HG03439 (cell line): ENCODE measurements around the gene MAPK1.
"Not testable (repeated sequence)": the region's sequence is repeated elsewhere in the genome, so short reads cannot be mapped to it uniquely, and the experiment has no call there.

ENCODE experiments used
- ATAC-seq: cut with Tn5 transposase; IDR thresholded peaks from one replicate; pipeline ENCODE4 v1.9.1; 2021; ENCODE audit warnings: mild to moderate bottlenecking, moderate library complexity; ENCODE audit not compliant: unreplicated experiment

The MAPK1 gene

GRCh38 chr22:21759646-21760376, 107.6 kb downstream of the MAPK1 start:
- no peak for ATAC-seq

GRCh38 chr22:21759093-21759492, 108.4 kb downstream of the MAPK1 start:
- ATAC-seq, result no peak

DNA sequence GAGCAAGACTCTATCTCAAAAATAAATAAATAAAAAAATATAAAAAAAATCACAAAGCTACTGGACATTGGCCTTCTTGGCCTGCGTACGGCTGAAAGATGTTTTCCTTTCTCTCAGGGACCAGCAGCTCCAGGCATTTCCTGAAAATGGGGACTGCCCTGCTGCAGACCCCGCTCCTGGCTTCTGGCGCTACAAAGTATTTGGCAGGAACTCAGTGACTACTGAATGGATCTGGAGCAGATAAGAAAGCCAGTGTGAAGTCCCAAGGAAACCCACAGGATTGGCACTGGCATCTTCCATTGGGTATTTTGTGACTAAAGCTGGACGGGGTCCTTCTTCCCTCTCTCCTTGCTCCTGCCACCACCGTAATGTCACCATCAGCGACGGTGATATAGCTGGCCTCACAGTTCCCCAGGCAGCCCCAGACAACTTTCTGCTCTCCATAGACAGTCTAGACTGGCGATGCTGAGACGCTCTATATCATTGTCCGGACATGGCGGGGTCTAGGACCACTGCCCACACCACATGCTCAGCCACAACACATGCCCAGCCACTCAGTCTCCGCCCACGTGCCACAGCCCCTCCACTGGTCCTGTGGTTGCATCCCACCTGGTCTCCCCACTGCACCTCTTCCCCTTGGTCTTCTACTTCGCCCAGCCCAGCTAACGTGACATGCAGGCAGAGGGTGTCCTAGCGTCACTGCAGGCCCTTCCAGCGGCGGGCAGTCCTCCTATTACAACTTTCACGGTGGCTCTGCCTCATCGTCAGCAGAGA, 109.2 kb downstream of the MAPK1 start:
- ATAC-seq, result no peak

GRCh38 chr22:21755851-21756284, 111.6 kb downstream of the MAPK1 start:
- ATAC-seq, result no peak

DNA sequence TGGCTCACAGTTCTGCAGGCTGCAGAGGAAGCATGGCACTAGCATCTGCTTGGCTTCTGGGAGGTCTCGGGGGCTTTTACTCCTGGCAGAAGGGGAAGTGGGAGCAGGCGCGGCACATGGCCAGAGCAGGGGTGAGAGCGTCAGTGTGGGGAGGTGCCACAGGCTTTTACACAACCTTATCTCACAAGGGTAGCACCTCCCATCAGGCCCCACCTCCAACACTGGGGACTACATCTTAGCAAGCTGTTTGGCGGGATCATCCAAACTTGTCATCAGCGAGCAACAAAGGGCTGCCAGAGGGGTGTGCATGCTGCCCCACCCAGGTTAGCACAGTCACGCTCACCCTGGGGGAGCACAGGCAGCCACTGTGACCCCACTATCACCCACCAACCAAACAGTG, 112.9 kb downstream of the MAPK1 start:
- no peak for ATAC-seq

- no peak for ATAC-seq
Measured at GRCh38 chr22:21753374-21754111, 113.9 kb downstream of the MAPK1 start.

- ATAC-seq, result no peak
Measured at GRCh38 chr22:21752276-21752675, 115.2 kb downstream of the MAPK1 start.

GRCh38 chr22:21745948-21746347, 121.5 kb downstream of the MAPK1 start:
- ATAC-seq, result no peak

GRCh38 chr22:21744917-21745316, 122.5 kb downstream of the MAPK1 start:
- not testable (repeated sequence) for ATAC-seq

DNA sequence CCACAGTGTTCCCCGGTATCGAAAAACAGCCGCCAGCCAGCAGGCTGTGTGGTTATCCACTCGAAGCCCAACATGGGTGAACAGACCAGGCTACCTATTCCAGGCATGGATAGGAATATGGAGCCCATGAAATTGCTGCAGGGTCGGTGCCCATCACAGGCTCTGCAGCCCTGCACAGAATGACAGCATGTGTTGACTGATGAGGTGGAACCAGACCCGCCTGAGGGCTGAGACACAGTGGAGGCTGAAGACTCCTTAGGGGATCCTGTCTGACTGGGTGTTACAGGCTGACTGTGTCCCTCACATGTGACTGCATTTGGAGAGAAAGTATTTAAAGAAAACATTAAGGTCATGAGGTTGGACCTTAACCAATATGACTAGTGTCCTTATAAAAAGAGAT, 125.7 kb downstream of the MAPK1 start:
- no peak for ATAC-seq

- ATAC-seq, result no peak
Measured at GRCh38 chr22:21741059-21741458, 126.4 kb downstream of the MAPK1 start.

GRCh38 chr22:21739828-21740377, 127.5 kb downstream of the MAPK1 start:
- ATAC-seq, result no peak

DNA sequence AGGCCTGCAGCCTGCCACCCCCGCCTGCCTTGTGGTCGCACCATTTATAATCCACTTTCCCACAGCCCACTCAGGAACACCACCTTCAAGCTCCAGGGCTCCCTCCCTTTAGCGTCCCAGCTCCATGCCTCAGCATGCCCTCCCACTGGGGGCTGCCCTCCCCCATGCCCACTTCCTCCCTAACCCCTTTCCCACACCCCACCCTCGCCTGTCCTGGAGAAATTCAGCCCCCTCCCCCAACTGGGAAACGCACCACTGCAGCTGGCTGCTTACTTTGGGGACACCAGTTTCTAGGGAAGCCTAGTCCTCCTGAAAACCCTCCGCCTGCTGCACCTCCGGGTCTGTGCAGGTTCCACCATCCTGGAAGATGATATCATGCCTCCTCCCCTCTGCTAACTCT, 128.5 kb downstream of the MAPK1 start:
- ATAC-seq, result no peak

GRCh38 chr22:21738081-21738480, 129.4 kb downstream of the MAPK1 start:
- ATAC-seq, result no peak

DNA sequence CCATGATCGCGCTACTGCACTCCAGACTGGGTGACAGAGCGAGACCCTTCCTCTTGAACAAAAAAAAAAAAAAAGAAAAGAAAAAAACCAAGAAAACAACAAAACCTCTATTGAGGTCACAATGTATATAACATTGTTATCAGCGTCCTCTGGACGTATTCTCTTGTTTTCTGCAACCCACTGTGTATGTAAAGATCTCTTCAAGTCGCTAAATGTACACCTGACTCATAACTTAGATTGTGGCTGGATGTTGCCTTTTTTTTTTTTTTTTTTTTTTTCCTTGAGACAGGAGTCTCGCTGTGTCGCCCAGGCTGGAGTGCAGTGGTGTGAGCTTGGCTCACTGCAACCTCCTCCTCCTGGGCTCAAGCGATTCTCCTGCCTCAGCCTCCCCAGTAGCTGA, 130.5 kb downstream of the MAPK1 start:
- no peak for ATAC-seq

DNA sequence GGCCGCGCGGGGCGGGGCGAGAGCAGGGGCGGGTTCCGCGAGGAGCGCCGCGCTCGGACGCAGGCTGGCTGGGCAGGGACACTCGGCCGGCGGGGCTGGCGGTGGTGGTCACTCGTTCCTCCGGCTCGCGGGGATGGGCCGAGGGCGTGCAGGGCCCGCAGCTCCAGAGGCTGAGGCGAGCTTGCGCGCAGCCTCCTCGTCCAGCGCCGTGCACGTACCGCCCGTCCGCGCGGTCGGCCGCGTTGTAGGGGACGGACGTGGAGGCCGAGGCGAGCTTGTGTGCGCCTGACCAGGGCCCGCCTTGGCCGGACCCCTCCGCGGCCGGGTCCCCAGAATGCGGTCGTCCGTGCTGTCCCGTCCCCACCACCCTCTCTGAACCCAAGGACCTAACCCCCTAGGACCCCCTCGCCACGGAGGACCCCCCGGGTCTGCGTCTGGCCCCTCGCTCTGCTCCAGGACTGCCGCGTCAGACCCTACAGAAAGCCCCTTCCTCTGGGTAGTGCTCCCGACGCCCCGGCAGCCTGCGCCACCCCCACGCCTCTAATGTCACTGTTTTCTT, 131.3 kb downstream of the MAPK1 start:
- ATAC-seq, result no peak

- peak; percentile 67 for ATAC-seq
Measured at GRCh38 chr22:21735200-21736083, 132.0 kb downstream of the MAPK1 start, which contains the start of gene YPEL1. Gene YPEL1 (minus strand): TSS chr22:21735794. CDS start chr22:21710744, 25,050 bp downstream.

GRCh38 chr22:21734540-21735199, 132.8 kb downstream of the MAPK1 start:
- ATAC-seq, result no peak

DNA sequence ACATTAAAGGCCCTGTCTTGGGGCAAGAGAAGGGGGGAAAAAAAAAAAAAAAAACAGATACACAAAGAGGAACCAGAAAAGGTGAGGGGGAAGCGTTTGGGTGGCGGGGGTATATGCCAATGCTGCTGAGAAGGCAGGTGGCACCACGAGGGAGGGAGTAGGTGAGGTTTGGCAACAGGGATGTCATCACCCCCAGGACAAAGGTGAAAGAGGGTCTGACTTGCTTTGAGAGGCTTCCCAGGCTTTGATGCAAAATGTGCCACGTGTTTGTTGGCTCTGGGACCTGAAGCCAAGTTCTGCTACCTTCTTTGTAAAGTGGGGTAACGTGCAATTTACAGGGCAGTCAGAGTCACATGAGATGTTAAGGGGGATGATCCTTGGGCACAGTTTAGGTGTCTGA, 135.9 kb downstream of the MAPK1 start:
- no peak for ATAC-seq
